Activated naive CD4-positive, alpha-beta T cell treated with anti-CD3 and anti-CD28 coated beads for 36 hours (primary cell): ENCODE data around the gene HOXC10. TPM values are rescaled to one million over a fixed set of nuclear protein-coding genes. Genes with fewer than 3 reads are reported as not detected.

Source experiments
- CTCF ChIA-PET: fragments of 350-600 bp; sonication (Branson Sonifier 250); formaldehyde crosslinking; loops from one replicate; lab custom pipeline; 2021; ENCODE audit warnings: antibody characterized with exemption; lab: Charles Lee
- DNase-seq: peaks from one replicate; pipeline ENCODE4 v3.0.0-alpha.2; 2020
- H3K27ac Mint-ChIP-seq: one replicate; pipeline ENCODE4 v1.8.0; 2021; ENCODE audit warnings: mild to moderate bottlenecking, mixed read lengths
- H3K27me3 Mint-ChIP-seq: one replicate; pipeline ENCODE4 v1.8.0; 2021; ENCODE audit warnings: low read depth, mixed read lengths
- H3K36me3 Mint-ChIP-seq: one replicate; pipeline ENCODE4 v1.8.0; 2021; ENCODE audit warnings: low read depth, mixed read lengths
- H3K4me1 Mint-ChIP-seq: one replicate; pipeline ENCODE4 v1.8.0; 2021; ENCODE audit warnings: low read depth, mixed read lengths
- H3K4me3 Mint-ChIP-seq: one replicate; pipeline ENCODE4 v1.8.0; 2021; ENCODE audit warnings: mild to moderate bottlenecking, moderate library complexity, mixed read lengths
- H3K9me3 Mint-ChIP-seq: one replicate; pipeline ENCODE4 v1.8.0; 2021; ENCODE audit warnings: mixed read lengths
- intact Hi-C: fragments of 100-400 bp; cut with micrococcal nuclease; formaldehyde crosslinking; loops from one replicate; pipeline ENCODE4 v1.15.1; 2023
- microRNA-seq: library from miRNA; unstranded; fragments of <30 nt; microRNA quantifications from one replicate; pipeline ENCODE4 v1.2.0, GENCODE V29; 2022; ENCODE audit warnings: borderline microRNAs expressed, borderline replicate concordance
- total RNA-seq, 2 experiments: library from RNA; stranded (reverse); gene quantifications; one replicate each; pipeline ENCODE4 v1.2.3, GENCODE V29; 2021

Gene HOXC10
- total RNA-seq, 2 experiments from 2014 or later = not detected

GRCh38 chr12:54035568-54036264, 50.8 kb downstream of the HOXC10 start:
- DNase-seq = no peak
- H3K9me3 Mint-ChIP-seq = no peaks in the 10 kb centered on the region
- intact Hi-C loops = no loop called here
- CTCF ChIA-PET = no interaction called here
- peaks cover 14% of the 10 kb centered on the region for H3K4me1 Mint-ChIP-seq
- no peak overlapping the region for H3K27ac Mint-ChIP-seq
- H3K4me3 Mint-ChIP-seq = no peak overlapping the region
- H3K27me3 Mint-ChIP-seq = peaks cover 77% of the 10 kb centered on the region
- H3K36me3 Mint-ChIP-seq = no peaks in the 10 kb centered on the region

DNA sequence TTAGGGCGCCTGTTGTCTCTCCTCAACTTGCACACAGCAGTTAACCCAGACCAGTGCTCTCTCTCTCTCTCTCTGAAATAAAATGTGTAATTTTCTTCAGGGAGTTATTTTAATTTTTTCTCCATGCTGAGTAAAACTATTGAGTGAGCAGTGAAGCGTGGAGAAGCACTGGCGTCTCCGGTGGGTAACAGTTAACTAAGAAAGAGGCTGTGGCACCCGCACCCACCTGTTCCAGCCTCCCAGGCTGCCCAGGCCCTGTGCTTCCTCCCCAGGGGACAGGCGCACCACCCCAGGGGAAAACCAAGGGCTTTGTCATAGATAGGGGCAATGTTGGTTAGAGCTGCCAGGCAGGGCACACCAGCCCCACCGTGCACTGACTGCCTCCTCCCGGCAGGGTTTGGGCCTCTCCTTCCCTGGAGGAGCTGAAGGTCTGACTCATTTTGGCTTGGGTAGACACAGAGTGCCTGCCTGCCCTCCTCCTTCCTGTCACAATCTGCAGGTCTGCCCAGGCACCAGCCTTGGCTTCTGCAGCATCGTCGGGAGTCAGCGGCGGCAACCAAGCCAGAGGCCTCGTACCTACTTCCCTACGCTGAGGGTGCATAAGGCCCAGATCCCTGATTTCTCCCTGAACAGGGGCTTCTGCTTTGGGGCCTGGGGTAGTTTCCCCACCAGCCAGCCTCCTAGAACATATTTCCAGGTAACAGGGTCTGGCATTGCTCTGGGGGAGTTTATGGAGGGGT, 51.8 kb downstream of the HOXC10 start:
- Mint-ChIP-seq H3K27me3 (peaks cover 73% of the 10 kb centered on the region), H3K4me1 (peaks cover 12% of the 10 kb centered on the region), H3K4me3 (no peak overlapping the region), H3K36me3 (no peaks in the 10 kb centered on the region), H3K9me3 (no peaks in the 10 kb centered on the region), H3K27ac (no peak overlapping the region)
- CTCF ChIA-PET = interaction anchor here (0.6 to 1.2 kb wide), 2 partner anchors 30 to 103 kb away, joined by 3 to 4 read pairs; no protein-coding TSS in a partner anchor
- intact Hi-C loops = no loop called here
- DNase-seq = no peak

DNA sequence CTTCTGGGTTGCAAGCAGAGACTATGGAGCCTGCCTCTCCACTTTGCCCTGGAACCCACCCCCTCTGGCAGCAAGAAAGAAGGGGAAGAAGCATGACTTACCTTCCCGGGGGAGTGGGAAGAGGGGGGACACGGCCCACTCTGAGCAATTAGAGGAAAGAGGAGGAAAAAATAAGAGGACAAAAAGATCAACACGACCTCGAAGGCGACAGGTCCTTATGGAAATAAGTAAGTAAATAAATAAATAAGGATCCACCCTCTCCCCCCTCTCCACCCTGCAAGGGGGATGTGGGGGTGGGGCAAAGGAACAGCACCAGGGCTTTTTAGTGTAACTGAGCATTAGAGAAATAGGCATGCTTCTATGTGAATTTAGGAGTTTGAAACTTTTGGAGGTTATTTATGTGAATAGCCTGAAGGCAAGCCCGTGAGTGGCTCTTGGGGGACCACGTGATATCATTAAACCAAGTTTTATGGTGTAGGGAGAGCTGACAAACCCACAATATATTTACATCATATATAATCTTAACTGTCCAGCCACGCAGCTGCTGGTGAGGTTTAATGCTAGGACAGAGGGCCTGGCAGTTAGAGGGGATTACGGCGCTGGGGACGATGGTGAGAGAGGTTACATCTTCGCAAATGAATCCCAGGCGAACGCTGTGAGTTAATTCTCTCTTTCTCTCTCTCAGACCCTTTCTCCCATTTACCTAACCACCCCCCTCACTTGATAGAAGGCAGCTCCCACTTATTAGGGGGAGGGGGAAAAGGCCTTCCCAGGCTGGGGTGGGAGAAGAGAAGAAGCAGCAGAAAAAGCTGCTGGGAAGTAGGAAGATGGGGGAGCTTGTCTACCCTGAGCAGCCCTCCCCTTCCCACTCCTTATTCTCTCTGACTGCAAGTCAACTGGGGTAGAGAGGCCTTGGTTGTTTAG, 52.7 kb downstream of the HOXC10 start:
- H3K36me3 Mint-ChIP-seq = no peaks in the 10 kb centered on the region
- intact Hi-C loops = no loop called here
- H3K9me3 Mint-ChIP-seq = no peaks in the 10 kb centered on the region
- peaks cover 69% of the 10 kb centered on the region for H3K27me3 Mint-ChIP-seq
- DNase-seq = no peak
- H3K4me3 Mint-ChIP-seq = no peak overlapping the region
- CTCF ChIA-PET = interaction anchor here (0.6 to 1.4 kb wide), 3 partner anchors 31 to 178 kb away, joined by 3 to 4 read pairs (median 3); no protein-coding TSS in a partner anchor
- H3K27ac Mint-ChIP-seq = no peak overlapping the region
- peaks cover 11% of the 10 kb centered on the region for H3K4me1 Mint-ChIP-seq

DNA sequence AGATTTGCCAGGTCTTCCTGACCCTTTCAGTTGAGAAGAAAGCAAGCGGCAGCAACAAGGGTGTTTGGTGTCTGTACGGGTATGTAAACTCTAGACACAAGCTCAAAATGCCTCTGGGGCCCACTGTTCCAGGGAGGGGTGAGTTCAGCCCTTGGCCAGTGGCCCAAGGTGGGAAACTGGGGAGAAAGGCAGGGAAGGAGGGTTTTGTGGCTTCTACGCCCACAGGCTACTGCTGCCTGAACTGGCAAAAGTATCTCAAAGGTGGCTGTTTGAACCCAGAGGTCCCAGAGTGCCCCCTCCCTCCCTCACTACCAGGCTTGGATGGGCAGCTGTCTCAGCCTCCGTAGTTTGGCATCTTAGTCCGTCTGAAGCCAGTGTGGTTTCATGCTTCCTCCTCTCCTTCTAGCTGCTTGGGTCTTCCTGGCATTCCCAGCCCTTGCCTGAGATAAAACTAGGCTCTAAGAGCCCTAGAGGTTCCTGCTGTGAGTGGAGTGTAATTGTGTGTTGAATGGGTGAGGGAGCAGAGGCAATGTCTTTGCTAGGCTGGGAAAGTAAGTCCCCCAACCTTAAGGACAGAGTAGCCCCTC, 53.4 kb downstream of the HOXC10 start:
- intact Hi-C loops = no loop called here
- no peak for DNase-seq
- Mint-ChIP-seq H3K4me1 (peaks cover 6% of the 10 kb centered on the region), H3K4me3 (no peak overlapping the region), H3K36me3 (no peaks in the 10 kb centered on the region), H3K27ac (no peak overlapping the region), H3K9me3 (no peaks in the 10 kb centered on the region), H3K27me3 (peaks cover 70% of the 10 kb centered on the region)
- CTCF ChIA-PET = interaction anchor here (1.2 to 1.4 kb wide), 2 partner anchors 102 to 178 kb away, joined by 3 read pairs; no protein-coding TSS in a partner anchor

DNA sequence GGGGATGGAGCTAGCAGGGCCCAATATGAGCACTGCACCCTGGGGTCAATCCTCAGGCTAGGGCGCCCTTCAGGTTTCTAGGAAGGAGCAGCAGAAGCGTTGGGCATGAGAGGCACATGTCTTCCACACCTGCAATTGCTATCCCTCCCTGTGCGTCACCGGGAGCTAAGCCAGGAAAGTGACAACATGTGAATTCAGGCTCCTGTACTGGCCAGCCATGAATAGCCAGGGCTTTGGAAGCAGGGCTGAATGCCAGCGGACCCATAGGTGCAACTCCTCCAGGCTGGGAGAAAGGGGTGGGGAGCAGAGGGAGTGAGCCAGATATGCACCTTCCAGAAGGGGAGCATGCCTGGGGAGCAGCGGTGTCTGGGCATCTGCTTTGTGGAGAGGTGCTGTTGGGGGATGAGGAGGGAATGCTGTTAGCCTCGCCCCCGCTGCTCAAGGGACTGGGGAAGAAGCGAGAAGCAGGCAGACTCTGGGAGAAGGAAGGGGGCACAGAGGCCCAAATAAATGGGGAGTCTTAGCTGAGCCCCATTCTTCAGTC, 54.0 kb downstream of the HOXC10 start:
- no peak overlapping the region for H3K27ac Mint-ChIP-seq
- CTCF ChIA-PET = interaction anchor here (0.6 to 1.4 kb wide), 2 partner anchors 146 to 177 kb away, joined by 3 read pairs; no protein-coding TSS in a partner anchor

GRCh38 chr12:54039417-54040147, 54.6 kb downstream of the HOXC10 start:
- Mint-ChIP-seq H3K36me3 (no peaks in the 10 kb centered on the region), H3K4me3 (no peak overlapping the region), H3K27ac (no peak overlapping the region), H3K9me3 (no peaks in the 10 kb centered on the region), H3K27me3 (peaks cover 76% of the 10 kb centered on the region), H3K4me1 (peaks cover 2% of the 10 kb centered on the region)
- no peak for DNase-seq
- CTCF ChIA-PET = interaction anchor here (0.6 to 1.4 kb wide), 3 partner anchors 34 to 176 kb away, joined by 3 to 4 read pairs (median 3); no protein-coding TSS in a partner anchor
- intact Hi-C loops = no loop called here

More for the DNA sequence above, 54.0 kb downstream of the HOXC10 start:
- no peak for DNase-seq
- H3K4me1 Mint-ChIP-seq = peaks cover 4% of the 10 kb centered on the region
- no peaks in the 10 kb centered on the region for H3K36me3 Mint-ChIP-seq
- intact Hi-C loops = no loop called here
- peaks cover 72% of the 10 kb centered on the region for H3K27me3 Mint-ChIP-seq
- H3K4me3 Mint-ChIP-seq = no peak overlapping the region
- no peaks in the 10 kb centered on the region for H3K9me3 Mint-ChIP-seq

Small RNA genes within 50 kb of the gene (microRNA-seq; reads per million reads assigned to microRNA genes)
- gene MIR196A2 (not detected), gene MIR615 (not detected)

Other genes with a start within 250 kb of the HOXC10 start
- not detected for gene CISTR, start 233.2 kb upstream of the HOXC10 start, total RNA-seq
- gene HOXC13, start 46.3 kb upstream of the HOXC10 start, total RNA-seq = not detected
- not detected for gene HOXC12, start 30.2 kb upstream of the HOXC10 start, total RNA-seq
- not detected for gene HOXC11, start 12.0 kb upstream of the HOXC10 start, total RNA-seq
- gene HOTAIR, start 10.2 kb upstream of the HOXC10 start, total RNA-seq = not detected
- not detected for gene HOXC9, start 15.0 kb downstream of the HOXC10 start, total RNA-seq
- not detected for gene HOXC8, start 23.8 kb downstream of the HOXC10 start, total RNA-seq
- not detected for gene HOXC6, start 43.3 kb downstream of the HOXC10 start, total RNA-seq
- not detected for gene HOXC5, start 47.9 kb downstream of the HOXC10 start, total RNA-seq
- gene HOXC4, start 68.7 kb downstream of the HOXC10 start, total RNA-seq = under 1 TPM in 1 of 2 experiments, not detected in 1; 0.12 TPM
- 10 to 100 TPM; 18.2 to 19.7 TPM for gene SMUG1, start 203.8 kb downstream of the HOXC10 start, total RNA-seq